GM18505 (cell line): ENCODE results near the gene SHE.

Experiments
- ATAC-seq: cut with Tn5 transposase; IDR thresholded peaks from one replicate; pipeline ENCODE4 v1.9.1; 2021; ENCODE audit not compliant: unreplicated experiment
- POLR2A ChIP-seq: IDR thresholded peaks from 4 replicates; pipeline ENCODE4 v1.6.1; 2011; ENCODE audit warnings: borderline replicate concordance; ENCODE audit not compliant: insufficient read depth, insufficient read length; ENCODE audit errors: extremely low read depth

Gene SHE

DNA sequence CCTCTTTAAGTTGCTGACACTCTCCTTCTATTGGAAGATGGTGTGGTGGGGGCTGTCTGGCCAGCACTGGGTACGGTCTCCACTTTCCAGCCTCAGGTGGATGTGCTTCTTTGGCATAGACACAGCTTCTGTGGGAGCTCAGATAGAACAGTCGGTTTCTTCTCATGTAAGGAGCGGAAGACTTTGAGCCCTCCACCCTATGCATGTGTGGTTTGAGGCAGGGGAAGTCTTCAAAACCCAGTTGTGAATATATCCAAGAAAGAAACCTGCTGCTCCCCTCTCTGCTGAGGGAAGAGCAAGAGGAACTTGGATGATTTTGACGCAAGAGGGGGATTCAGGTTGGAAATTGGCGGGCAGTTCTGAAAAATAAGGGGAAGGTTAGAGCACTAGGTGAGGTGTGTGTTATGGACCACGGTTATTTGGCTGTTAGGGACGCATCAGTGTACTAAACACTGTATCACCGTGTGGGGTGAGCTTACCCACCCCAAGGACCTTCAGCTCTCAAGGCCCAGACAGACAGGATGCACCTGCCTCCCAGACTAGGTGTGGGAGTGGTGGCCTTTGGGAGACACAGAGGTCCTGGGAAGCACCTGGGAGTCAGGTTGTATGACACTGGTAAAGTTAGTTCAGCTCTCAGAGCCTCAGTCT lies 60.8 kb downstream of the SHE start:
- no peak for ATAC-seq
- no peak for TF ChIP-seq POLR2A

DNA sequence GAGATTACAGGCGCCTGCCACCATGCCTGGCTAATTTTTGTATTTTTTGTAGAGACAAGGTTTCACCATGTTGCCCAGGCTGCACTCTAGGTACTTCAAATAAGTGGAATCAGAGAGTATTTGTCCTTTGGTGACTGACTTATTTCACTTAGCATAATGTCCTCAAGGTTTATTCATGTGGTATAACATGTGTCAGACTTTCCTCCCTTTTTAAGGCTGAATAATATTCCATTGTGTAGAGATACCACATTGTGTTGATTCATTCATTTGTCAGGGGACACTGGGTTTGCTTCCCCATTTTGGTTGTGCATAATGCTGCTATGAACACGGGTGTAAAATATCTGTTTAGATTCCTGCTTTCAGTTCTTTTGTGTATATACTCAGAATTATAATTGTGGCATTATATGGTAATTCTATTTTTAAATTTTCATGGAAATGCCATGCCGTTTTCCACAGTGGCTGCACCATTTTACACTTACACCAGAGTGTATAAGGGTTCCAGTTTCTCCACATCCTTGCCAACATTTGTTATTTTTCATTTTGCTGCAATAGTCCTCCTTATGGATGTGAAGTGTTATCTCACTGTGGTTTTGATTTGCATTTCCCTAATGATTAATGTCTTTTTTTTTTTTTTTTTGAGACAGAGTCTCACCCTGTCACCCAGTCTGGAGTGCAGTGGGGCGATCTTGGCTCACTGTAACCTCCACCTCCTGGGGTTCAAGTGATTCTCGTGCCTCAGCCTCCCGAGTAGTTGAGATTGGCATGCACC lies 62.0 kb downstream of the SHE start:
- no peak for ATAC-seq
- TF ChIP-seq POLR2A = no peak

DNA sequence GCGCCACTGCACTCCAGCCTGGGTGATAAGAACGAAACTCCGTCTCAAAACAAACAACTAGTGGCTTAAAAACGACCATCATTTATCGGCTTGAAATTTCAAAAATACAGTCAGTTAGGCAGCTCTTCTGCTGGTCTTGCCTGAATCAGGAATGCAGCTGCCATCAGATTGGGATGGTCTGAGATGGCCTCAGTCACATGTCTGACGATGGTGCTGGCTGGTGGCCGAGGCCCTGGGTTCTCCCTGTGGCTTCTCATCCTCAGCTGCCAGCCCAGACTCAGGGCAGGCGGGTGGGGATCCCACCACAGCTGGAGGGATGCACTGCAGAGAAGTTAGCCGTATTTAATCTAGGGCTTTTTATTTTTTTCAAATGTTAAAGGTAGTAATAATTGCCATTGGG lies 65.8 kb downstream of the SHE start:
- ATAC-seq = no peak
- TF ChIP-seq POLR2A = no peak

DNA sequence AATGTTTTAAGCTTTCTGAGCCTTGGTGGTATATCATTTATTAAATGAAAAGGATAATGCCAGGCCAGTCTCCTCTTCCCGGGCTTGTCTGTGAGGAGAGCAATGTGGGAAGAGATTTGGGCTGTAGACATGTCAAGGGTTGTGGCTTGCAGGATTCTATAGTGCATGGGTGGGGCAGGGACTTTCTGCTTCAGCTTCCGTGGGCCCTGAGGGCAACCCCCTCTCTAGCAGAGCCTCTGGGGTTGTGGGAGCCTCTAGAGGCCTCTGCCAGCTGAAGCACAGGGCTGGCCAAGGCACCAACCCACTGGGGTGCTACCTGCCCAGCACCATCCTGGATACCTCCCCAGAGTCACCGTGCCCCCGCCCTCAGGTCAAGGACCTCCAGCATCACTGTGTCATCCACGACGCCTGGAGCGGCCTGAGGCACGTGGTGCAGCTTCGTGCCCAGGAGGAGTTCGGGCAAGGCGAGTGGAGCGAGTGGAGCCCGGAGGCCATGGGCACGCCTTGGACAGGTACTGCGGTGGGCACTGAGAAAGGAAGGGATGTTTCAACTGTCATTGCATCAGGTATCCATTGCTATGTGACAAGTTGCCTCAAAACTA lies 66.5 kb downstream of the SHE start:
- ATAC-seq = no peak
- TF ChIP-seq POLR2A = no peak

DNA sequence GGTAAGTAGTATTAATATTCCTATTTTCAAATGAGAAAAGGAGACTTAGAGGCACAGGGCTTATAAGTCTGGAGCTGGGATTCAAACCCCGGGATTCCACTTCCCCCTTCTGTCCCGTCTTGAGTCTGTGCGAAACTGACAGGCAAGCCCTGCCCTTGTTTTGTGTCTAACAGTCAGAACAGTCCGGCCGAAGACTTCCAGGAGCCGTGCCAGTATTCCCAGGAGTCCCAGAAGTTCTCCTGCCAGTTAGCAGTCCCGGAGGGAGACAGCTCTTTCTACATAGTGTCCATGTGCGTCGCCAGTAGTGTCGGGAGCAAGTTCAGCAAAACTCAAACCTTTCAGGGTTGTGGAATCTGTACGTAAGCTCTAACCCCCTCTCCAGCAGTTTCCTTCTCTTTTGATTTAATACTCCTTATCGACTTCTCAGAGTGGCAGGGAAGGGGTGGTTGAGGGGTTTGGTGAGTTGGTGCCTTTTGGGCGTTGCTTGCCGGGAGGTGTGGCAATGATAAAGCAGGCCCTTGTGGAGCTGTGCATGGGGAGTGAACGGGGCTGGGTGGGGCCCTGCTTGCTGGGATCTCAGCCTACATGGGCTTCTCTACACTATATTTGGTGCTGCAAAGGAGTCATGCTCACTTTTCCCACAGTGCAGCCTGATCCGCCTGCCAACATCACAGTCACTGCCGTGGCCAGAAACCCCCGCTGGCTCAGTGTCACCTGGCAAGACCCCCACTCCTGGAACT lies 67.7 kb downstream of the SHE start:
- TF ChIP-seq POLR2A = no peak
- ATAC-seq = no peak

- TF ChIP-seq POLR2A = no peak
- no peak for ATAC-seq
Observed at GRCh38 chr1:154433161-154433764, 68.9 kb downstream of the SHE start.

- TF ChIP-seq POLR2A = no peak
- no peak for ATAC-seq
Observed at GRCh38 chr1:154431586-154432373, 70.4 kb downstream of the SHE start.

DNA sequence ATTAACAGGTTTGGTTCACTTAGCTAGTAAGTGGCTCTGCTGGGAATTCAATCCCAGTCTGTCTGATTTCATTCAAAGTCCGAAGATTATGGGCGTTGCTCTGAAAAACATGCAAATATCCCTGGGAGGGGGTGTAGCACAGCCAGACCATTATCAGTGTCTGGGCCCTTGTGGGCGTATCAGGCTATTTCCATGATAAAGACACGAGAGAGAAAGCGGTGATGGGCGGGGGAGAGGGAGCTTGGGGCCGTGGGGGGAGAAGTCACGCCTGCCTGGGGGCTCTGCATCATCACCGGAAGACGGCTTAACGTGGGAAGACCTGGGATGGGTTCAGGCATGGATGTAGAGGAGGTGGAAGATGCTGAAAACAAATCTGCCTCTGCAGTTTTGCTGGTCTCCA lies 71.3 kb downstream of the SHE start:
- no peak for TF ChIP-seq POLR2A
- no peak for ATAC-seq

DNA sequence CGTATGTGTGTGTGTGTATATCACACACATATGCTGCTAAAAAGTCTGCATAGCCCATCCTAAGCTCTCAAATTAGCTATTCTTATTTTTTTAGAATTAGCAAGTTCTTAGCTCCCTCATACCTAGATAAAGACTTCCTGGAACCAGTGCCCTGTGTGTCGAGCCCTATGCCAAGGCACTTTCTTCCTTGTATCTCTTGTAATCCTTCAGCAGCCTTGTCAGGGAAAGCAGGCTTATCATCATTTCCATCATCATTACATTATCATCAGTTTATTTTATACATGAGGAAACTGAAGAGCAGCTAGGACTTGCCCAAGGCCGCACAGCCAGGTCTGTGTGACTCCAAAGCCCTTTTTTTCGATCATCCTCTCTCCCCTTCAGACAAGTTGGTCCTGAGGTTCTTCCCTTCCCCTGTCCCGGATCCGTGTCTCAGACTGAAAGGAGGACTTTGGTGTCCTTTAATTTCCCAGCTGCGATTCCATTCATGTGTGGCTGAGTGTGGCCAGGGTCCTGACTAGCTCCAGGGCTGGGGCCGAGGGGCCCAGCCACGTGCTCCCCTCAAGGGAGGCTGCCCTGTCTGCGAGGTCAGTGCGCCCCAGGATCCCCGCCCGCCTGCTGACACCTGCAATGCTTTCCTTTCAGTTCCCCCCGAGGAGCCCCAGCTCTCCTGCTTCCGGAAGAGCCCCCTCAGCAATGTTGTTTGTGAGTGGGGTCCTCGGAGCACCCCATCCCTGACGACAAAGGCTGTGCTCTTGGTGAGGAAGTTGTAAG lies 72.2 kb downstream of the SHE start:
- ATAC-seq = no peak
- no peak for TF ChIP-seq POLR2A
